Measurements from ENCODE around the gene LCK.

DNA sequence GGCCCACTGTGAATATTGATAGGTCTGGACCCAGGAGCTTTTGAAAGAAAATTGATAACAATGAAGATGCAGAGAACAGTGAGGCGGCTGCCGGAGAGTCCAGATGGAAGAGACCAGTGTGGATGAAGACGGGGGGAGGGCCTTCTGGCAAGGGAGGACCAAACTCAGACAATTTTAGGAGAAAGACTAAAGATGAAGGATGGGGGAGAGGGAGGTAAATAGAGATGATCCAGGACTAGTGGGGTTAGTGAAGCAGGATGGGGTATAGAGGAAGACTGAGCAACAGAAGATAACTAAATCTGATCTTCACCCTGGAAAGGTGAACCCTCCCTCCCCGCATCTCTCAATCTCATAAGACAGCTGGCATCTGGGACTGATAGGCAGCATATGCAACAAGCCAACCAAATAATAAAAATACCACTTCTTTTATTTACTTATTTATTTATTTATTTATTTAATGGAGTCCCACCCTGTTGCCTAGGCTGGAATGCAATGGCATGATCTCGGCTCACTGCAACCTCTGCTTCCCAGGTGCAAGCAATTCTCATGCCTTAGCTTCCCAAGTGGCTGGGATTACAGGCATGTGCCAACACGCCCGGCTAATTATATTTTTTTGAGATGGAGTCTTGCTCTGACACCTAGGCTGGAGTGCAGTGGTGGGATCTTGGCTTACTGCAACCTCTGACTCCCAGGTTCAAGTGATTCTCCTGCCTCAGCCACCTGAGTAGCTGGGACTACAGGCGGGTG is 18.3 kb upstream of the LCK start:
- TF ChIP-seq FOS (IDR thresholded peaks at IDR 0.05; ENCODE audit: borderline replicate concordance, insufficient read depth, low read length) (no peak), EZH2 (IDR thresholded peaks at IDR 0.05; ENCODE audit: borderline replicate concordance, low read depth, low read length, severe bottlenecking) (no peak), JUN (IDR thresholded peaks at IDR 0.05; ENCODE audit: borderline replicate concordance, insufficient read depth, insufficient read length, low read depth) (no peak), POLR2A (IDR thresholded peaks at IDR 0.05; ENCODE audit: low read depth, low read length) (no peak), POLR2AphosphoS5 (IDR thresholded peaks at IDR 0.05; ENCODE audit: insufficient read depth, low read depth, low read length) (peak; percentile 8), MYC (IDR thresholded peaks at IDR 0.05; ENCODE audit: low read depth, low read length) (no peak), GATA2 (IDR thresholded peaks at IDR 0.05; ENCODE audit: insufficient read depth, insufficient read length, low read depth, low read length) (no peak)
- TF ChIP-seq, protein P1, sequence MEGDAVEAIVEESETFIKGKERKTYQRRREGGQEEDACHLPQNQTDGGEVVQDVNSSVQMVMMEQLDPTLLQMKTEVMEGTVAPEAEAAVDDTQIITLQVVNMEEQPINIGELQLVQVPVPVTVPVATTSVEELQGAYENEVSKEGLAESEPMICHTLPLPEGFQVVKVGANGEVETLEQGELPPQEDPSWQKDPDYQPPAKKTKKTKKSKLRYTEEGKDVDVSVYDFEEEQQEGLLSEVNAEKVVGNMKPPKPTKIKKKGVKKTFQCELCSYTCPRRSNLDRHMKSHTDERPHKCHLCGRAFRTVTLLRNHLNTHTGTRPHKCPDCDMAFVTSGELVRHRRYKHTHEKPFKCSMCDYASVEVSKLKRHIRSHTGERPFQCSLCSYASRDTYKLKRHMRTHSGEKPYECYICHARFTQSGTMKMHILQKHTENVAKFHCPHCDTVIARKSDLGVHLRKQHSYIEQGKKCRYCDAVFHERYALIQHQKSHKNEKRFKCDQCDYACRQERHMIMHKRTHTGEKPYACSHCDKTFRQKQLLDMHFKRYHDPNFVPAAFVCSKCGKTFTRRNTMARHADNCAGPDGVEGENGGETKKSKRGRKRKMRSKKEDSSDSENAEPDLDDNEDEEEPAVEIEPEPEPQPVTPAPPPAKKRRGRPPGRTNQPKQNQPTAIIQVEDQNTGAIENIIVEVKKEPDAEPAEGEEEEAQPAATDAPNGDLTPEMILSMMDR (IDR thresholded peaks at IDR 0.05; ENCODE audit: extremely low read depth in 1 of 2, insufficient read depth in 1 of 2, low read depth in 1 of 2, low read length in 2 of 2): no peak
- TF ChIP-seq, protein P2, sequence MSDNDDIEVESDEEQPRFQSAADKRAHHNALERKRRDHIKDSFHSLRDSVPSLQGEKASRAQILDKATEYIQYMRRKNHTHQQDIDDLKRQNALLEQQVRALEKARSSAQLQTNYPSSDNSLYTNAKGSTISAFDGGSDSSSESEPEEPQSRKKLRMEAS (IDR thresholded peaks at IDR 0.05; ENCODE audit: insufficient read depth, insufficient read length): no peak
